HAP-1 (cell line): ENCODE data around the gene PABPN1.

Experiments used
- DNase-seq, 2 experiments: peaks; one replicate each; pipeline ENCODE4 v3.0.0-alpha.2; 2016 to 2020; ENCODE audit warnings: low spot score in 2 of 2
- H3K27me3 ChIP-seq: fragments of 250-450 bp; sonication (Bioruptor Pico); 2 replicates; pipeline ENCODE4 v1.5.1; 2020; ENCODE audit warnings: low read depth, mild to moderate bottlenecking, moderate library complexity
- H3K36me3 ChIP-seq: fragments of 250-450 bp; sonication (Bioruptor Pico); replicated peaks from 2 replicates; pipeline ENCODE4 v1.5.1; 2020; ENCODE audit warnings: mild to moderate bottlenecking
- H3K4me1 ChIP-seq: fragments of 250-450 bp; sonication (Bioruptor Pico); 2 replicates; pipeline ENCODE4 v1.5.1; 2020; ENCODE audit warnings: mild to moderate bottlenecking
- H3K4me3 ChIP-seq: fragments of 250-450 bp; sonication (Bioruptor Pico); 2 replicates; pipeline ENCODE4 v1.5.1; 2020; ENCODE audit warnings: mild to moderate bottlenecking, moderate library complexity
- H3K9me3 ChIP-seq: fragments of 250-450 bp; sonication (Bioruptor Pico); 2 replicates; pipeline ENCODE4 v1.5.1; 2020; ENCODE audit warnings: mild to moderate bottlenecking, moderate library complexity
- in situ Hi-C: fragments of 300-500 bp; cut with MboI; formaldehyde crosslinking; loops from 3 replicates; pipeline ENCODE4 v1.14.3; 2020; ENCODE audit warnings: low sequenced_read_pairs, inconsistent platforms, mixed read lengths

PABPN1 gene

DNA sequence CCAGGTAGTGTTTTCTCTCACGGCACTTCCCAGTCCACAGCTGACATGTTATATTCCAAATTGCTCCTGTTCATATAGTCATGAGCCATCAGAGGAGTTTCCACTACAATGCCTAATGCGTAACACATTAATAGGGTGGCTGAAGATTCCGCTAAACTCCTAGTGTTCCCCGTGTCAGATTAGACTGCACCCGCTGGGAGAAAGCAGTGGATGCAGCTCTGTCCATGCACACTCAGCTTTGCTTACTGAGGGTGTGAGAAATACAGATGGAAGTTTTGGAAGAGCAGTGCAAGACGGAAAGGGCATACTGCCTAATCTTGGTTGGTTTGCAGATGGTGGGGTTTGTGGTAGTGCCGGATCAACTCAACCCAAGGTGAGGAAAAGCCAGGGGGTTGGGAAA, 24.2 kb upstream of the PABPN1 start:
- no peaks in the 10 kb centered on the region for H3K9me3 ChIP-seq
- H3K36me3 ChIP-seq = peaks cover 9% of the 10 kb centered on the region
- no peak for DNase-seq
- no peak overlapping the region for H3K4me3 ChIP-seq
- in situ Hi-C loops = no loop called here
- peaks cover 19% of the 10 kb centered on the region for H3K4me1 ChIP-seq
- no peaks in the 10 kb centered on the region for H3K27me3 ChIP-seq

- in situ Hi-C loops = no loop called here
- H3K4me3 ChIP-seq = no peak overlapping the region
- H3K36me3 ChIP-seq = peaks cover 9% of the 10 kb centered on the region
- H3K4me1 ChIP-seq = peaks cover 19% of the 10 kb centered on the region
- H3K27me3 ChIP-seq = no peaks in the 10 kb centered on the region
- no peaks in the 10 kb centered on the region for H3K9me3 ChIP-seq
- no peak for DNase-seq
These were observed 23.5 kb upstream of the PABPN1 start for GRCh38 chr14:23297611-23298277.

GRCh38 chr14:23299211-23299957, 21.9 kb upstream of the PABPN1 start:
- H3K4me3 ChIP-seq = no peak overlapping the region
- H3K27me3 ChIP-seq = no peaks in the 10 kb centered on the region
- peaks cover 9% of the 10 kb centered on the region for H3K36me3 ChIP-seq
- peaks cover 15% of the 10 kb centered on the region for H3K4me1 ChIP-seq
- no peaks in the 10 kb centered on the region for H3K9me3 ChIP-seq
- in situ Hi-C loops = no loop called here
- DNase-seq = no peak

- Histone ChIP-seq H3K36me3 (peaks cover 9% of the 10 kb centered on the region), H3K9me3 (no peaks in the 10 kb centered on the region), H3K27me3 (no peaks in the 10 kb centered on the region), H3K4me1 (peaks cover 10% of the 10 kb centered on the region), H3K4me3 (peak overlapping the region; percentile 82)
- in situ Hi-C loops = no loop called here
- no peak for DNase-seq
These were observed 21.1 kb upstream of the PABPN1 start for GRCh38 chr14:23299986-23300686.

GRCh38 chr14:23300687-23301223, 20.5 kb upstream of the PABPN1 start:
- peak; percentile 21 to 59 for DNase-seq
- in situ Hi-C loops = no loop called here
- Histone ChIP-seq H3K9me3 (no peaks in the 10 kb centered on the region), H3K36me3 (peaks cover 9% of the 10 kb centered on the region), H3K27me3 (no peaks in the 10 kb centered on the region), H3K4me1 (peaks cover 10% of the 10 kb centered on the region), H3K4me3 (peak overlapping the region; percentile 82)

DNA sequence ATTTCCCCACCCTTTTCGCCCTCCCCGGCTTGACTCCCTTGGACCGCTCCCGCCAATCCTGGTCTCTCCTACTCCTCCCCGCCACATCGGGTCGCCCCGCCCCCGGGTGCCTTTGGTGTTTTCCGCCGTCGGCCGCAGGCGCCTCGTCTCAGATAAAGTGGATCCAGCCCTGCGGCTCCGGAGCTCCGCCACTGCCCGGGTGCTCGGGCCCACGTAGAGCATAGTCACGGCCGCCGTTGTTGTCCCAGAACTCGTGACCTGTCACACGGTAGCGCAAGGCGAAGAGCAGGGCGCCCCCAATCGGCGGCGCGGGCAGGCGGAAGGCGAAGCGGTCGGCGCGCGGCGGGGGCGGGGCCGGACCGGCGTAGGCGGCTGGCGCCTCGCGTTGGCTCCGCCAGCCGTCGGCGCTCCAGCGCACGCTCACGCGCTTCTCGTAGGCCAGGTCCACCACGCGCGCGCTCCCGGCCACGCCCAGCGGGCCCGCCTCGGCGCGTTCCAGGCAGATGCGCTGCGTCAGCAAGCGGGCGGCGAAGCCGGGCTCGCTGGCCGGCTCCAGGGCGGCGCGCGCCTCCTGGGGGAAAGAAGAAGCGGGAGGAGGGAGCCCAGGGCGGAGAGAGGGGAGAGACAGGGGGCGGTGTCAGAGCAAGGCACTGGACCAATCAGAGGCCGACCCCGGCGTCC, 19.8 kb upstream of the PABPN1 start:
- in situ Hi-C loops = no loop called here
- peak; percentile 95 to 98 for DNase-seq
- H3K4me3 ChIP-seq = peak overlapping the region; percentile 82
- peaks cover 9% of the 10 kb centered on the region for H3K36me3 ChIP-seq
- no peaks in the 10 kb centered on the region for H3K27me3 ChIP-seq
- H3K9me3 ChIP-seq = no peaks in the 10 kb centered on the region
- H3K4me1 ChIP-seq = peaks cover 15% of the 10 kb centered on the region

- peaks cover 9% of the 10 kb centered on the region for H3K36me3 ChIP-seq
- peak overlapping the region; percentile 47 for H3K4me3 ChIP-seq
- H3K9me3 ChIP-seq = no peaks in the 10 kb centered on the region
- H3K27me3 ChIP-seq = no peaks in the 10 kb centered on the region
- in situ Hi-C loops = no loop called here
- peaks cover 15% of the 10 kb centered on the region for H3K4me1 ChIP-seq
- DNase-seq = no peak
These were observed 19.3 kb upstream of the PABPN1 start for GRCh38 chr14:23301969-23302289.

DNA sequence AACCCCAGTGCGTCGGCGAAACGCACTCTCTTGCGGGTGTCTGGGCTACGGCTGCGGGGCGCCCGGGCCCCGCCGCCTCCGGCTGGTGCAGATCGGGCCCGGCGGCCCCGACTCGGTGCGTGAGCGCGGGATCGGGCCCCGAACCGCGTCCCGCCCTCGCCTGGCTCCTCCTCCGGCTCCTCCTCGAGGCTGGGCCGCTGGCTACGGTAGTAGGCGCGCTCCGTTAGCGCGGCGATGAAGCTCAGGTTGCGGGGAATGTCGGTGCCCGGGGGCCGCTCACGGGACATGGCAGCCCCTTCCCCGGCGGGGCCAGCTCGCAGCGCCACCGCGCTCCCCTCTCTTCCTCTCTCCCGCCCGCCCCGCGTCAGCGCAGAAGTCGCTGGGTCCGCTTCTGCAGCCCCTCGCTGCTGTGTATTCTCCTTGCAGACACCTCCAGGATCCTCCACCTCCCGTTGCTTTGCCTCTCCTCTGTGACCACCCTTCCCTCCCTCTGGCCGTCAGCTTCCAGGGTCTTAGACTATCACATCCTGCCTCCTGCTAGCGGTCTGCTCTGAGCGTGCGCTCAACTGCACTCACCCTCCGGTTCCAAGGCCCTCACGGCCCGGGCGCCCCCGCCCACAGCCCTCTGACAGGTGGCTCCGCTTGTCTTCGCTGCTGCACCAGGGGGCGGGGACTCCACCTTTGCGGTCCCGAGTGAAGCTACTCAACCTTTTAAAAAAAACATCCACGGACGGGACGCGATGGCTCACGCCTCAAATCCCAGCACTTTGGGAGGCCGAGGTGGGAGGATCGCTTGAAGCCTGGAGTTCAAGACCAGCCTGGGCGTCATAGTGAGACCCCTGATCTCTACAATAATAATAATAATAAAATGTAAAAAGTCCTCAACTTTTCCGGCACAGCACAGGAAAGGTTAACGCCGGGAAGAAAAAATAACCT, 18.7 kb upstream of the PABPN1 start, which contains the start of gene PPP1R3E:
Gene PPP1R3E (minus strand): TSS at position 570 of the 936 bp plus-strand sequence. CDS start 283 bp downstream, at position 287.
- peak within 1 kb of the TSS; percentile 47 for H3K4me3 ChIP-seq
- in situ Hi-C loops = no loop called here
- no peaks in the 10 kb centered on the region for H3K9me3 ChIP-seq
- peaks cover 9% of the 10 kb centered on the region for H3K36me3 ChIP-seq
- peak; percentile 26 to 81 for DNase-seq
- peaks cover 17% of the 10 kb centered on the region for H3K4me1 ChIP-seq
- H3K27me3 ChIP-seq = no peaks in the 10 kb centered on the region

DNA sequence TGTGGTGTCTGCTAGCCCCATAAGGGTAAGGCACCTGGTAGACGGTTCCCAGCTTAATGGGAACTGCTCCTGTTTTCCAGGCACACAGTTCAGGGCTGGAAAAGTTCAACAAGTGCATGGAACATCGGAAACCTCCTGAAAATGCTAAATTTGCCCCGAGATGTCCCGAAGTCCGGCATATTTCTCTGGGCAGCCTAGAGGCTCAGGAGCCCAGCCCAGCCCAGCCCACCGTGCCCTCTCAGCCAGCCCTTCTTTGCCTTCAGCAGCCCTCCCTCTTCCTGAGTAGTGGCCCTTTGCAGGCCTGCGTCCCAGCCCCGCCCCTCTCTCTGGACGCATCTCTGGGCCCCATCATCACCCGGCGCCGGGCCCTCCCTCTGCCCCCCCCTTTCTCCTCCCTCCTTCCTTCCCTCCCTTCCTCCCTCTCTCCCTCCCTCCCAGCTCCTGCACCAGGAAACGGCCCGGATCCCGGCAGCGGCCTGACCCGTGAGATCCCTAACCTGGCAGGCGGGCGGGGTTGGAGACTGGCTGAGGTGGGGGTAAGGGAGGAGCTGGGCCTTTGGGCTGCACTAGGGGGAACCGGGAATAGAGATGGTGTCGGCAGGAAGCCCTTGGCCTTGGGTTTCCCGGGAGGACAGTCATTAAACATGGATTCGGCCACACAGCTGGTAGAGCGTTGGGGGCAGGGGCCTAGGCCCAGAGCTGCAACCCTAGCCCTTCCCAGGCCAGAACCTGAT, 14.7 kb upstream of the PABPN1 start, which contains the start of gene BCL2L2:
Gene BCL2L2 (plus strand): TSS at position 422 of the 734 bp plus-strand sequence. CDS start 935 bp downstream, outside the sequence.
- Histone ChIP-seq H3K4me1 (peaks cover 14% of the 10 kb centered on the region), H3K27me3 (no peaks in the 10 kb centered on the region), H3K4me3 (peak within 1 kb of the TSS; percentile 68), H3K9me3 (no peaks in the 10 kb centered on the region), H3K36me3 (peaks cover 28% of the 10 kb centered on the region)
- peak; percentile 83 to 96 for DNase-seq
- in situ Hi-C loops = no loop called here

DNA sequence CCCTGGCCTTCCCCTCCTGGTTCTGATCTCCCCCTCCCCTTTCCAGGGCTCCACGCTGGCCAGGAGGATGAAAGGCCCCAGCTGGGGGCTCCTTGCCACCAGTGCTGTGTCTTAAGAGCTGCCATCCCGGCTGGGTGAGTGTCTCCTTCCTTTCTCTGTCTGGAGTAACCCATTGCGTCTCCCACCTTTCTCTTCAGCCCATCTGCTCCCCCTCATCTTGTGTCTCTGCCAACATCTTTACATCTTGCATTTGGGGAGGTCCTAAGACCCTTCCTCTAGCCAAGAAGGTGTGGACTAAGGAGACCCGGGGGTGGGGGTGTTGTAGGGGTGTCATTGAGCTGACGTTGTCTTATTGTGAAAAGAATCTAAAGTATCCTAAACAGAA, 14.1 kb upstream of the PABPN1 start:
- in situ Hi-C loops = no loop called here
- DNase-seq = no peak
- peaks cover 16% of the 10 kb centered on the region for H3K4me1 ChIP-seq
- H3K9me3 ChIP-seq = no peaks in the 10 kb centered on the region
- H3K27me3 ChIP-seq = no peaks in the 10 kb centered on the region
- peak overlapping the region; percentile 68 for H3K4me3 ChIP-seq
- peaks cover 34% of the 10 kb centered on the region for H3K36me3 ChIP-seq

DNA sequence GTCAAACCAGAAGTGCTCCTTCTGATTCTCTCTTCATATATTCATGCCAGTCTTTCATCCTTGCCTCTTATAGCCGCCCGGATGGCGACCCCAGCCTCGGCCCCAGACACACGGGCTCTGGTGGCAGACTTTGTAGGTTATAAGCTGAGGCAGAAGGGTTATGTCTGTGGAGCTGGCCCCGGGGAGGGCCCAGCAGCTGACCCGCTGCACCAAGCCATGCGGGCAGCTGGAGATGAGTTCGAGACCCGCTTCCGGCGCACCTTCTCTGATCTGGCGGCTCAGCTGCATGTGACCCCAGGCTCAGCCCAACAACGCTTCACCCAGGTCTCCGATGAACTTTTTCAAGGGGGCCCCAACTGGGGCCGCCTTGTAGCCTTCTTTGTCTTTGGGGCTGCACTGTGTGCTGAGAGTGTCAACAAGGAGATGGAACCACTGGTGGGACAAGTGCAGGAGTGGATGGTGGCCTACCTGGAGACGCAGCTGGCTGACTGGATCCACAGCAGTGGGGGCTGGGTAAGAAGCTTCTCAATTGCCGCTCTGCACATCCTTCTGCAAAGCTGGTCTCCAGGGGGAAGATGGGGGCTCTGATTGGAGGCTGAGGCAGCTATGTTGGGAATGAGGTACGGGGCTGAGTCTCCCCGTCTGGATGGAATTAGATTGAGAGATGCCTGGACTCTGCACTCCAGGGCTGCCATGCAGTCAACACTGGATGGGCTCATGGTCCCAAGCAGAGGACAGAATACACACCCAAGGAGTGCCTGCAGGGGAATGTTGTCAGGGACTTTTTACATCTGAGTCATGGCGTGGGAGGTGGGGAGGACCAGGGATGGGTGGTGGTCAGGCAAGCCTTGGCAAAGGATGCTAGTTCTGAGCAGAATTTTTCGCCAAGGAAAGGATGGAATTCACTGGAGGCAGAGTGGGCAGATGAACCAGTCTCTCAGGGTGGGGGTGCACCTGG, 13.3 kb upstream of the PABPN1 start:
- H3K27me3 ChIP-seq = no peaks in the 10 kb centered on the region
- H3K36me3 ChIP-seq = peaks cover 34% of the 10 kb centered on the region
- peak overlapping the region; percentile 68 for H3K4me3 ChIP-seq
- no peak for DNase-seq
- in situ Hi-C loops = no loop called here
- no peaks in the 10 kb centered on the region for H3K9me3 ChIP-seq
- H3K4me1 ChIP-seq = peaks cover 13% of the 10 kb centered on the region
